GM10266 (cell line): Measurements from ENCODE around the gene LTC4S.

Experiments
- DNase-seq: peaks from one replicate; pipeline ENCODE4 v3.0.0; 2012; ENCODE audit errors: extremely low spot score
- CTCF ChIP-seq: IDR thresholded peaks from 2 replicates; pipeline ENCODE4 v1.5.1; 2012; ENCODE audit warnings: mild to moderate bottlenecking, low read depth; ENCODE audit not compliant: control insufficient read depth, insufficient read depth; ENCODE audit errors: missing control alignments

The LTC4S gene

DNA sequence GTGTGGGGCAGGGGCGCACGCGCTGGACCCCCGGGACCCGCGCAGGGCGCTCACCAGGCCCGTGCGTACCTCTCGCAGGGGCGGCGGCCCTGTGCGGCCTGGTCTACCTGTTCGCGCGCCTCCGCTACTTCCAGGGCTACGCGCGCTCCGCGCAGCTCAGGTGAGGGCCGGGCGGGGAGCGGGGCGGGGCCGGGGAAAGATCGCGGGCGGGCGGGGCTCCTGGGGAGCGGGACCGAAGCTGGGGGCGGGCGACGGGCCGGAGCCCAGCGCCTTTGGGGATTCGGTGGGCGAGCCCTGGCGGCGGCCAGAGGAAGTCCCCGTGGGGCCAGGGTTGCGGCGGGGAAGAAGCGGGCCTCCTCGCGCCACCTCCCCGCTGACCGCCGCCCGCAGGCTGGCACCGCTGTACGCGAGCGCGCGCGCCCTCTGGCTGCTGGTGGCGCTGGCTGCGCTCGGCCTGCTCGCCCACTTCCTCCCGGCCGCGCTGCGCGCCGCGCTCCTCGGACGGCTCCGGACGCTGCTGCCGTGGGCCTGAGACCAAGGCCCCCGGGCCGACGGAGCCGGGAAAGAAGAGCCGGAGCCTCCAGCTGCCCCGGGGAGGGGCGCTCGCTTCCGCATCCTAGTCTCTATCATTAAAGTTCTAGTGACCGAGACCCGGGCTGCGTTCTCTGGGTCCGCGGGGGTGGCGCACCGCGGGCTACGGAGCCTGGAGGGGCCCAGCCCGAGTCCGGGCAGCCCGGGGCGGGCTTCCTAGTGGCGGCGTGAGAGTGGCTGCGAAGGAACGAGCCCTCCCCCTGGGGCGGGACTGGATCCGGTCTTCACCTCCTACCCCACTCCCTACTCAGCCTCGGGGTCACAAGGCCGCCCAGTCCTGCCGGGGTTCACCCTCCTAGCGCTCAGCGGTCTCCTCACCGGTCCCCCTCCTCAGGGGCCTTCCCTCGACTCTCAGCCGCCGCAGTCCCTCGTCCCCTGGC lies 2.4 kb downstream of the LTC4S start:
- peak; percentile 91 for DNase-seq
- peak; percentile 97 for TF ChIP-seq CTCF

GRCh38 chr5:179796877-179797608 lies 3.3 kb downstream of the LTC4S start:
- DNase-seq: no peak
- no peak for TF ChIP-seq CTCF

GRCh38 chr5:179797741-179798140 lies 4.0 kb downstream of the LTC4S start:
- no peak for TF ChIP-seq CTCF
- no peak for DNase-seq

DNA sequence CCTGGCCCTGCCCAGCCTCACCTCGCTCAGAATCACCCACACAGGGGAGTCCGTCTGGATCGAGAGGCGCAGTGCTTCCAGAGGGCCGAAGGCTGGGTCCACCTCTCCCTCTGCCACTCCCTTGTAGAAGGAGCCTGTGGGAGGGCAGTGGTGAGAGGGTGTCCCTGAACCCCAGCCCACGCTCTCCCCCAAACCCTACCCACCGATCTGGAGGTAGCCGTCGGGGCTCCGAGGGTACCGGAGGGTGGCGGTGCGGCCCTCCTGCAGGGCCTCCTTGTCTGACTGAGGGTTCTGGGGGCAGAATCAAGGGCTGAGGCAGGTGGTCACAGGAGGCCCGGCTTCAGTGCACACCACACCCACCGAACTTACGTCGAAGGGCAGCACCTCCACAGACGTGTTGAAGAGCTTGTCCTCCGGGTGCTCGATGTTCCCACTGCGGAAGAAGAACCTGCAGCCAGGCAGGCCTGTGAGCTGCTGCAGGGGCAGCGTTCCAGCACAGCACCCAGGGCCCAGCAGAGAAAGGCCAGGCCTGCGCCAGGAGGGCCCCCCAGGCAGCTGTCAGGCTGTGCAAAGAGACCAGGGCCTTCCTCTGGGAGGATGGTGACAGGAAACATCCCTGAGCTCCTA lies 4.5 kb downstream of the LTC4S start:
- no peak for DNase-seq
- no peak for TF ChIP-seq CTCF

DNA sequence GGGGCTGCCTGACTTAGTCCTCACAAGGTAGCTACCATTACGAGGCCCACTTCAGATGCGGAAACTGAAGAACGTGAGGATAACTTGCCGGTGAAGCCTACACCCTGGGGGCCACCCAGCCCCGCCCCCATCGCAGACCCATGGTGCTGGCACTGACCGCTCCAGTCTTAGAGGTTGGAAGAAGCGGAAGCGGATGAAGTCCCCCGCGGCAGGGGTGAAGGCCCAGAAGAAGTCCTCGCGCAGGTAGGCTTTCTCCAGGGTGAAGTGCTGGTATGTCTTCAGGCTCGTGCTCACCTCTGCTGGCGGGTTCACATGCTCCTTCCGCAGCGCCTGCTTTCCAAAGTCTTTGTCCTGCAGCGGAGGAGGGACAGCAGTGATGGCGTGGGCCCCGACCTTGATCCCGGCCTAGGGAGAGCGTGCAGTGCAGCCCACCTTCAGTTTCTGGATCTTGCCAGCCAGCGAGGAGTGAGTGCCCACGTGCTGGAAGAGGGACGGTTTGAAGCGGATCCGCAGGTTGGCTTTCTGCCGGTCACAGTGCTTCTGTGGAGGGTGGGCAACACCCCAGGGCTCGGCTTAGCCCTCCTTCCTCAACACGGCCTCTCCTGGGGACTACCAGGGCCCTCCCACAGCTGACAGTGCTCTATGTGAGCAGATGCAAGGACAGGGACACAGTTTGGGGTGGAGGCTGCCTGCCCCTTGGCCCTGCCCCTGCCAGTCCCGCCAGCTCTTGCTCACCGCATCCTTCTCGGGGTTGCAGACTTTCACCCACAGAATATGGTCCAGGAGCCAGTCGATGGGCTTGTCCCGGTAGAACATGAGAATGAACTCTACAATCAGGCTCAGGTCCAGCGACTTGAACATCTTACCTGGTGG lies 5.2 kb downstream of the LTC4S start:
- DNase-seq: no peak
- no peak for TF ChIP-seq CTCF

- DNase-seq: no peak
- TF ChIP-seq CTCF: no peak
These were observed 5.8 kb downstream of the LTC4S start for GRCh38 chr5:179799644-179799973.
